ENCODE results near the gene ACBD4. TPM values are rescaled to one million over a fixed set of nuclear protein-coding genes. Genes with fewer than 3 reads are reported as not detected.
A peak's percentile ranks its signal among the peaks of the same experiment; 100 is the strongest.

ACBD4 gene
- total RNA-seq, 1 donor from 2014 or later, result 15.9 TPM

DNA sequence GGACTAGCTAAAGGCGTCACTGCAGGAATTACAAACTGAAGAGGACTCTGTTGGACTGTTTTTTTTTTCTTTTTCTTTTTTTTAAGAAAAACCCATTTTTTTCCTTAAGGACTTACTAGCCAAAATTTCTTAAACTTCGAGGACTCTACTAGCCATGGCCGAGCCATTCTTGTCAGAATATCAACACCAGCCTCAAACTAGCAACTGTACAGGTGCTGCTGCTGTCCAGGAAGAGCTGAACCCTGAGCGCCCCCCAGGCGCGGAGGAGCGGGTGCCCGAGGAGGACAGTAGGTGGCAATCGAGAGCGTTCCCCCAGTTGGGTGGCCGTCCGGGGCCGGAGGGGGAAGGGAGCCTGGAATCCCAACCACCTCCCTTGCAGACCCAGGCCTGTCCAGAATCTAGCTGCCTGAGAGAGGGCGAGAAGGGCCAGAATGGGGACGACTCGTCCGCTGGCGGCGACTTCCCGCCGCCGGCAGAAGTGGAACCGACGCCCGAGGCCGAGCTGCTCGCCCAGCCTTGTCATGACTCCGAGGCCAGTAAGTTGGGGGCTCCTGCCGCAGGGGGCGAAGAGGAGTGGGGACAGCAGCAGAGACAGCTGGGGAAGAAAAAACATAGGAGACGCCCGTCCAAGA, 13.7 kb downstream of the ACBD4 start:
- peak overlapping the region; percentile 99 for H3K4me3 Mint-ChIP-seq (ENCODE audit: low read depth)
- H3K27me3 Mint-ChIP-seq (ENCODE audit: low read depth), result no peaks in the 10 kb centered on the region
- peaks cover 26% of the 10 kb centered on the region for H3K36me3 Mint-ChIP-seq (ENCODE audit: low read depth)
- peak; percentile 77 for DNase-seq (ENCODE audit: low spot score)
- peaks cover 28% of the 10 kb centered on the region for H3K4me1 Mint-ChIP-seq (ENCODE audit: low read depth)
- intact Hi-C loops (cut with micrococcal nuclease), result loop anchor here (2.0 to 5.0 kb wide), 5 partner anchors 24 to 164 kb away; partner anchors contain the start of gene DCAKD
- no peaks in the 10 kb centered on the region for H3K9me3 Mint-ChIP-seq
- H3K27ac Mint-ChIP-seq, result peak overlapping the region; percentile 99

DNA sequence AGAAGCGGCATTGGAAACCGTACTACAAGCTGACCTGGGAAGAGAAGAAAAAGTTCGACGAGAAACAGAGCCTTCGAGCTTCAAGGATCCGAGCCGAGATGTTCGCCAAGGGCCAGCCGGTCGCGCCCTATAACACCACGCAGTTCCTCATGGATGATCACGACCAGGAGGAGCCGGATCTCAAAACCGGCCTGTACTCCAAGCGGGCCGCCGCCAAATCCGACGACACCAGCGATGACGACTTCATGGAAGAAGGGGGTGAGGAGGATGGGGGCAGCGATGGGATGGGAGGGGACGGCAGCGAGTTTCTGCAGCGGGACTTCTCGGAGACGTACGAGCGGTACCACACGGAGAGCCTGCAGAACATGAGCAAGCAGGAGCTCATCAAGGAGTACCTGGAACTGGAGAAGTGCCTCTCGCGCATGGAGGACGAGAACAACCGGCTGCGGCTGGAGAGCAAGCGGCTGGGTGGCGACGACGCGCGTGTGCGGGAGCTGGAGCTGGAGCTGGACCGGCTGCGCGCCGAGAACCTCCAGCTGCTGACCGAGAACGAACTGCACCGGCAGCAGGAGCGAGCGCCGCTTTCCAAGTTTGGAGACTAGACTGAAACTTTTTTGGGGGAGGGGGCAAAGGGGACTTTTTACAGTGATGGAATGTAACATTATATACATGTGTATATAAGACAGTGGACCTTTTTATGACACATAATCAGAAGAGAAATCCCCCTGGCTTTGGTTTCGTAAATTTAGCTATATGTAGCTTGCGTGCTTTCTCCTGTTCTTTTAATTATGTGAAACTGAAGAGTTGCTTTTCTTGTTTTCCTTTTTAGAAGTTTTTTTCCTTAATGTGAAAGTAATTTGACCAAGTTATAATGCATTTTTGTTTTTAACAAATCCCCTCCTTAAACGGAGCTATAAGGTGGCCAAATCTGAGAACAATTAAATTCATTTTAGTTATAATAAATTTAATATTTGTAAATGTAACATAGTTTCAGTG, 14.5 kb downstream of the ACBD4 start:
- peak; percentile 41 for DNase-seq (ENCODE audit: low spot score)
- Mint-ChIP-seq H3K9me3 (no peaks in the 10 kb centered on the region), H3K4me3 (ENCODE audit: low read depth) (peak overlapping the region; percentile 99), H3K36me3 (ENCODE audit: low read depth) (peaks cover 26% of the 10 kb centered on the region), H3K27ac (peak overlapping the region; percentile 99), H3K27me3 (ENCODE audit: low read depth) (no peaks in the 10 kb centered on the region), H3K4me1 (ENCODE audit: low read depth) (peaks cover 26% of the 10 kb centered on the region)
- intact Hi-C loops (cut with micrococcal nuclease), result loop anchor here (2.0 to 5.0 kb wide), 5 partner anchors 23 to 163 kb away; partner anchors contain the start of gene DCAKD

DNA sequence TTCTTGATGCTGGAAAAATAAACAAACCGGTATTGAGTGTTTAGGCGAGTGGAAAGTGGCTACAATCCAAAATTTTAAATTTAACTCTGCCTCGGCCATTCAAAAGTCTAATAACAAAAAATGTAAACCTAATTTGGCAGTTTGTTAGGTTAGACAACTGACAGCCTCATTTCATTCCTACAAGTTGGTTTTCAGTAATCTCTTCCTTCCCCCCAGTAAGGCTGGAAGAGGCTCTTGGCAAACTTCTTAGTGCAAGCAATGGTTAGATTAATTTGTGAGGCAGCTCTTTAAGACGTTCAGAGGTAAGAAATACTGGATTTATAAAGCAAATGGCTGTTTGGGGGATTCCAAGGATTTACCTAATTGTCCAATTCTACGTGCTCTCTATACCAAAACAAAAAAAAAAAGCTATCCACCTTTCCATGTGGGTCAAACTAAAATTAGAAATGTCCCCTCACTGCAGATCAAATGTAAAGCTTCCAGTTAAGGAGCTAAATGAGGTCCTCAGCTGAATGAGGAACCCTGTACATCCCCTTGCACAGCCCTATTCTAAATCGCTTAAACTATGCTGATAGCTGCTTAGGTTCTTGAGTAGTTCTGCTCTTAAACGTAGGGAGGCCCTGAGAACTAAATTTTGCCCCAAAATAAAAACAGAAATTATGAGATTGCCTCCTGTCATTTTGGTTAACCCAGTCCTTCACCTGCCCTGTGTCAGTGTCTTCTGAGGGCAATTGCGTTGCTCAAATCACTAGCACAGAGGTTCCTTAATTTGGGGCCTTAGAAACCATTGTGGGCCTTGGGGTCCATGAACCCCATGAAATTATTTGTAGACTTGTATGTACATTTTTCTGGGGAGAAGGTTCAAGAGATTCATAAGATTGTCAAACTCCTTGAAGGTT, 15.7 kb downstream of the ACBD4 start:
- Mint-ChIP-seq H3K4me1 (ENCODE audit: low read depth) (peaks cover 21% of the 10 kb centered on the region), H3K4me3 (ENCODE audit: low read depth) (peak overlapping the region; percentile 75), H3K36me3 (ENCODE audit: low read depth) (peaks cover 26% of the 10 kb centered on the region), H3K9me3 (no peaks in the 10 kb centered on the region), H3K27ac (peak overlapping the region; percentile 66), H3K27me3 (ENCODE audit: low read depth) (no peaks in the 10 kb centered on the region)
- intact Hi-C loops (cut with micrococcal nuclease), result no loop called here
- DNase-seq (ENCODE audit: low spot score), result no peak

DNA sequence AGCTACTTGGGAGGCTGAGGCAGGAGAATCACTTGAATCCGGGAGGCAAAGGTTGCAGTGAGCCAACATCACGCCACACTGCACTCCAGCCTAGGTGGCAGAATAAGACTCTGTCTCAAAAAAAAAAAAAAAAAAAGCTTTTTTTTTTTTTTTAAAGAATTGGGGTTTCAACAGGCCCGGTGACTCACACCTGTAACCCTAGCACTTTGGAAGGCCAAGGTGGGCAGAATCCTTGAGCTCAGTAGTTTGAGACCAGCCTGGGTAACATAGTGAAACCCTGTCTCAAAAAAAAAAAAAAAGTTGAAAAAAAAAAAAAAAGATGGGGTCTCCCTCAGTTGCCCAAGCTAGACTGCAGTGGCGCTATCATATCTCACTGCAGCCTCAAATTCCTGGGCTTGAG, 19.5 kb downstream of the ACBD4 start:
- no peak overlapping the region for H3K27ac Mint-ChIP-seq
- no peaks in the 10 kb centered on the region for H3K27me3 Mint-ChIP-seq (ENCODE audit: low read depth)
- no peak overlapping the region for H3K4me3 Mint-ChIP-seq (ENCODE audit: low read depth)
- no peak for DNase-seq (ENCODE audit: low spot score)
- peaks cover 23% of the 10 kb centered on the region for H3K4me1 Mint-ChIP-seq (ENCODE audit: low read depth)
- intact Hi-C loops (cut with micrococcal nuclease), result no loop called here
- H3K36me3 Mint-ChIP-seq (ENCODE audit: low read depth), result peaks cover 36% of the 10 kb centered on the region
- no peaks in the 10 kb centered on the region for H3K9me3 Mint-ChIP-seq

DNA sequence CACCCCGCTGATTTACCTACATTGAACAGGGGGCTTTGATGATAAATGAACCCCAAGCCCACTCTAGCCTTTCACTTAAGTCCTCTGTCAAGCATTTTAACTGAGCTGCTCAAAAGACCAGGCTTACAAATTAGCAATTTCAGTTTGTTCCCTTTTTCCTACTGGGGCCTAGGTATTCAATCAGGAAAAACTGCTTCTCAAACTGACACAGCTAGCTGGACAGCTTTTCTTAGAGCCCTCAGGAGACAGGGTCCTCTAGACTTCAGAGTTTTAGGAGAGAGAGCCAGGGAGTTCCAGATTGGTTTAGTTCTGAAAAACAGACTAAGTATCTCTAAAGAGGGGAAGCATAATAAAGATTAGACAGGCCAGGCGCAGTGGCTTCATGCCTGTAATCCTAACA, 20.0 kb downstream of the ACBD4 start:
- no peak overlapping the region for H3K27ac Mint-ChIP-seq
- no peak for DNase-seq (ENCODE audit: low spot score)
- no peaks in the 10 kb centered on the region for H3K9me3 Mint-ChIP-seq
- no peaks in the 10 kb centered on the region for H3K27me3 Mint-ChIP-seq (ENCODE audit: low read depth)
- no peak overlapping the region for H3K4me3 Mint-ChIP-seq (ENCODE audit: low read depth)
- peaks cover 26% of the 10 kb centered on the region for H3K4me1 Mint-ChIP-seq (ENCODE audit: low read depth)
- peaks cover 36% of the 10 kb centered on the region for H3K36me3 Mint-ChIP-seq (ENCODE audit: low read depth)
- intact Hi-C loops (cut with micrococcal nuclease), result no loop called here

DNA sequence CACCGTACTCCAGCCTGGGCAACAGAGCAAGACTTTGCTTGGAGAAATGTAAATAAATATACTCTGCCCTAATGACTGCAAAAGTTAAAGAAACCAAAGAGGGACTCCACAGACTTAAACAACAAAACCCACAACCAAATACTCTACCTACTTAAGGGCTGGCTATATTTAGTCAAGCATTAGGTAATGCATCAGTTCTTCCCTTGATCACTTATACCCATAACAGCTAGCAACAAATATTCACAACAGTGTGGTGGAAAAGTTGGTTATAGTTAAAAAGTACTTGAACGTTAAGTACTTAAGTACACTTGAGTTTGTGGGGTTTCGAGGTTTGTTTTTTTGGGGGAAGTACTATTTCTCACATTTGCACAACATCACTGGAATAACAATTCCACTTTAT, 20.8 kb downstream of the ACBD4 start:
- Mint-ChIP-seq H3K4me1 (ENCODE audit: low read depth) (peaks cover 21% of the 10 kb centered on the region), H3K36me3 (ENCODE audit: low read depth) (peaks cover 32% of the 10 kb centered on the region), H3K4me3 (ENCODE audit: low read depth) (no peak overlapping the region), H3K27me3 (ENCODE audit: low read depth) (no peaks in the 10 kb centered on the region), H3K27ac (no peak overlapping the region), H3K9me3 (no peaks in the 10 kb centered on the region)
- intact Hi-C loops (cut with micrococcal nuclease), result no loop called here
- DNase-seq (ENCODE audit: low spot score), result no peak

DNA sequence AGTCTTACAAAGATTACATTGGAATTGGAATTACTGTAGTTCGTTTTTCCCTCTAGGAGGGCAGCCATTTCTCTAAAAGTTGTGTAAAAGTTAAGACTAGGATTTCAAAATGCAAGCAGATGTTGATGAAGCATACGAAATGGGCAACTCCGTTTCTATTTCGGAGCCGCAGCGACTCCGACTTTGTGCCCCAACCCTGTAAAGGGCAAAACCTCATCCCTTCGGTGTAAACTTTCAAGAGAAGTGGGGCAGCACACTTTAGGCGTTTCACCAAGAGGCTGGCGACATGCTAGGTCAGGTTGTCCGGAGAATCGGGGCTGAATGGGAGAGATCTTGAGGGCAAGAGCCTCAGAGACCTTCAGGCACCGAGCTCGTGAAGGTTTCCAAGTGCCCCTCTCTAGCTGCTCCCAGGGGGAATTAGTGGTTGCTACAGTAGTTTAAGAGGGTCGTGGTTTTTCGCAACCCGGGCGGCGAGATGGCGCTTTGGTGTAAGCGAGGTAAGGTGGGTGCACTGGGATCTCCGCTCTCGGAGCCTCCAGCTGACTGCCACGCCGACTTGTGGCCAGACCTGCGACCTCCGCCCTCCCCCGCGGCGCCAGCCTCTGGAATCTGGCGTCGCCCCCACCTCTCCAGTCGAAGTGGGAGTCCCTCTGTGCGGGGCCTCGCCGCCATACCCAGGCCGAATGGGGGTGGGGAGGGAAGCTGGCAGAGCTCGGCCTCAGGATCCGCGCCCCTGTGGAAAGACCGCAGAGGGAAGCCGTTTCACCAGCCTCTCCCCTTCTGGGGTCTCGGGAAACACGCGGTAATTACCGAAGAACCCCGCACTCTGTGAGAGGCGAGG, 25.2 kb downstream of the ACBD4 start:
- Mint-ChIP-seq H3K27ac (peak overlapping the region; percentile 98), H3K4me3 (ENCODE audit: low read depth) (peak overlapping the region; percentile 98), H3K36me3 (ENCODE audit: low read depth) (peaks cover 30% of the 10 kb centered on the region), H3K4me1 (ENCODE audit: low read depth) (peaks cover 29% of the 10 kb centered on the region), H3K27me3 (ENCODE audit: low read depth) (no peaks in the 10 kb centered on the region), H3K9me3 (no peaks in the 10 kb centered on the region)
- DNase-seq (ENCODE audit: low spot score), result peak; percentile 50
- intact Hi-C loops (cut with micrococcal nuclease), result loop anchor here (1.0 to 2.0 kb wide), 2 partner anchors 12 to 62 kb away; partner anchors contain the start of gene HEXIM1

DNA sequence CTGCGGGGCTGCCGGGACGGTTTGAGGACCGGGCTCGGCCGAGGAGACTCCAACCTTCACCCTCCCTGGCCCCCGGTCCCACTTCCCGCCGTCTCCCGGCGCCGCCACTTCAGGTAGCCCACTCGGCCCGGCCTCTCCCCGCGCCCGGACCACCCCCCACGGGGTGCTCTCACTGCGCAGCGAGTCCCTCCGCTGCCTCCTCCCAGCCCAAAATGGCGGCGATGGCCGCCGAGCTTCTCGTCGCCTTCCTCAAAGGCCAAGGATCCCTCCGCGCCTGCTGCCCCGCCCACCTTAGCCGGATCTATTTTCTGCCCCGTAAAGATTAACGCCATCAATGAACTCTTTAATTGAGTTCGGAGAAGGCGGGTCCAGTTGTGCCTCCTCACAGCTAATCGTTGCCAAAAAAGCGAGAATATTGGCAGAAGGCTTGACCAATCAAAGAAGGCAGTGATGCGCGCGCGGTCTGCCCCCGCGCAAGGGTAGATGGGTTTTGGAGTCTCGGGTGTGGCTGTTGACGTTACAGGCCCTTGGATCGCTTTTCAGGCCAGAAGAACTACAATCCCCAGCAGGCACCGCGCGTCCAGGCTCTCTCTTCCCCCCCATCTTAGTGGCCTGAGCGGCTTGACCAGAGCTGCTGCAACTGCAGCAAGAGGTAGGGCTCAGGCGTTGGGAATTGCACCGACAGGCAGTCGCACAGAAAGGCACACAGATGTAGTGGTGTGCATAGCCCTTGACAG, 26.0 kb downstream of the ACBD4 start, which contains the start of gene HEXIM2:
TSS of gene HEXIM2 (plus strand) at position 588 of the 737 bp plus-strand sequence. CDS start 919 bp downstream, outside the sequence.
- Mint-ChIP-seq H3K36me3 (ENCODE audit: low read depth) (peaks cover 30% of the 10 kb centered on the region), H3K4me1 (ENCODE audit: low read depth) (peaks cover 29% of the 10 kb centered on the region), H3K27ac (peak within 1 kb of the TSS; percentile 98), H3K27me3 (ENCODE audit: low read depth) (no peaks in the 10 kb centered on the region), H3K9me3 (no peaks in the 10 kb centered on the region), H3K4me3 (ENCODE audit: low read depth) (peak within 1 kb of the TSS; percentile 98)
- DNase-seq (ENCODE audit: low spot score), result peak; percentile 99
- intact Hi-C loops (cut with micrococcal nuclease), result loop anchor here (1.0 to 2.0 kb wide), 2 partner anchors 13 to 61 kb away; partner anchors contain the start of gene HEXIM1

DNA sequence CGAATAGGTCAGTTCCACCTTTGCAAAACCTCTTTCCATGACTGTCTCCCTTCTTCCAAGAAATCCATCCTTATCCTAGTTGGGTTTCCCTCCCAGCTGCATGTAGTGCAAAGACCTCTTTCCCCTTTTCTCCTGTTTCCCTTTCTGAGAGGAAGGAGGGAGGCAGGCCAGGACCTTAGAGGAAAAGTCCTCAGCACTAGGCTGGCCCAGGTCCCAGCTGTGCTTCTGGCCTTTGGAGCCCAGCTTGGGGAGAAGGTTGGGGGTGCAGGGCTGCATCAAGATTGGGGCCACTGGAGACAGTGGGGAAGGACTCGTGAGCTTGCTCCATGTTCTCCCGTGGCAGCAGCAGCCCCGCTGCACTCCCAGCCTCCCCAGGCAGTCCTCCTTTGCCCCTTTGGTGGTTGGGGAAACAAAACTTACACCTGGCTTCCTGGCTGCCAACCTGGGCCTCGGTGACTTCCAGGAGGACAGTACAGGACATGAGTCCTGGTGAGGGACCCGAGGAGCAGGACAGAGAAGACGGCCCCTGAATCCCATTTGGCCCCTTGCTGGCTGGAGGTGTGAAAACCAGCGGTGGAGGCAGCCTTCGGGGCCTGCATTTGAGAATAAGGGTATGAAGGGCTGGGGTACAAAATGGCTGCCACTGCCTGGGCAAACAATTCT, 26.7 kb downstream of the ACBD4 start:
- H3K27ac Mint-ChIP-seq, result peak overlapping the region; percentile 98
- intact Hi-C loops (cut with micrococcal nuclease), result no loop called here
- peaks cover 30% of the 10 kb centered on the region for H3K36me3 Mint-ChIP-seq (ENCODE audit: low read depth)
- H3K9me3 Mint-ChIP-seq, result no peaks in the 10 kb centered on the region
- H3K4me1 Mint-ChIP-seq (ENCODE audit: low read depth), result peaks cover 29% of the 10 kb centered on the region
- H3K4me3 Mint-ChIP-seq (ENCODE audit: low read depth), result peak overlapping the region; percentile 98
- H3K27me3 Mint-ChIP-seq (ENCODE audit: low read depth), result no peaks in the 10 kb centered on the region
- DNase-seq (ENCODE audit: low spot score), result no peak

DNA sequence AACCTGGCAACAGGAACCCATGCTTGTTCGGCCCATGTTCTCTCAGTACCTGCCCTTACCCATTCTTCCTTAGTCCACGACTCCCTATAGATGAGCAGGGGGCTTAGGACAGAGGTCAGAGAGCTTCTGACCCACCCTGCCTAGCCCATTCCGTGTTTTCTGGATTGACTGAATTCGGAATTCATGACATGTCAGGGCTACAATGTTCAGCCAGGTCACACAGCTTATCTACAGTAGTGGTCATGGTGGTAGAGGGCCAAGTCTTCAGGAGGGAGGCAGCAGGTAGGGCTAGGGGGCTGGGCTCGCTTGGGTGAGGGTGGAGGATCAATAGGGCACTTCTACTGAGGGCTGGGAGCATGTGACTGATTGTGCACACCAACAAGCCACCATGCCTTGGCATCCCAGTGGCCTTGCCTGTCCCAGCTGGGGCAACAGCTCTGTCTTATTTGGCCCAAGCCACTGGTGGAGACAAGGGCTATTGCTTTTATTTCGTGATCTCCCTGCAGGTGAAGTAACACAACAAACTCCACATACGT, 29.3 kb downstream of the ACBD4 start:
- Mint-ChIP-seq H3K4me1 (ENCODE audit: low read depth) (peaks cover 18% of the 10 kb centered on the region), H3K36me3 (ENCODE audit: low read depth) (peaks cover 11% of the 10 kb centered on the region), H3K4me3 (ENCODE audit: low read depth) (no peak overlapping the region), H3K27me3 (ENCODE audit: low read depth) (no peaks in the 10 kb centered on the region), H3K27ac (no peak overlapping the region), H3K9me3 (no peaks in the 10 kb centered on the region)
- DNase-seq (ENCODE audit: low spot score), result no peak
- intact Hi-C loops (cut with micrococcal nuclease), result no loop called here
